ENCODE results near the gene DGKB. TPM values are rescaled to one million over a fixed set of nuclear protein-coding genes. Genes with fewer than 3 reads are reported as not detected.

The DGKB gene
- total and polyA plus RNA-seq, 12 donors: 0.07 to 5.8 (median 1.5) TPM; not detected in 3

DNA sequence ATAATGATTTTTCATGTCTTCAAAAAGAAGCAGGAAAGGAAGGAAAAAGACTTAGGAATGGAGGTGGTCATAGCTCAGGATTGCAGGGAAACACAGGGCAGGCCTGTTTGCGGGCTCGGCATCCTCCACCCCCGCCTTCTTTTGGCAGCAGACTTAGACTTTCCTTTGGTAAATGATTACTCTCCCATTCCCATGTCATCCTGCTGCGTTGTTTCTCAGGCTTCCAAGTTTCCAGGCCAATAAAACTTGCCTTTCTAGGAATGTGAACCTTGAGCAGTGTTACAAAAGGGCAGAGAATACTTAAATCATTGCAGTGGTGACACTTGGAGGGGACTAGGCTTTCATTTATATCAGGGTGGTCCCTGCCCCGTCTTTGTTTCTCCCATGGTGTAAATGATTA lies 34.0 kb upstream of the DGKB start:
- Histone ChIP-seq H3K27me3 (no peaks in the 10 kb centered on the region), H3K27ac (no peak overlapping the region), H3K4me3 (no peak overlapping the region), H3K36me3 (replicated peaks in 1 of 2) (no peaks in the 10 kb centered on the region), H3K4me1 (replicated peaks in 1 of 2) (no peaks in the 10 kb centered on the region), H3K9me3 (replicated peaks in 1 of 3) (no peaks in the 10 kb centered on the region)
- intact Hi-C loops (cut with DNase I): no loop called here
- no peak for TF ChIP-seq POLR2A (IDR thresholded peaks at IDR 0.05)
- TF ChIP-seq, protein P1, sequence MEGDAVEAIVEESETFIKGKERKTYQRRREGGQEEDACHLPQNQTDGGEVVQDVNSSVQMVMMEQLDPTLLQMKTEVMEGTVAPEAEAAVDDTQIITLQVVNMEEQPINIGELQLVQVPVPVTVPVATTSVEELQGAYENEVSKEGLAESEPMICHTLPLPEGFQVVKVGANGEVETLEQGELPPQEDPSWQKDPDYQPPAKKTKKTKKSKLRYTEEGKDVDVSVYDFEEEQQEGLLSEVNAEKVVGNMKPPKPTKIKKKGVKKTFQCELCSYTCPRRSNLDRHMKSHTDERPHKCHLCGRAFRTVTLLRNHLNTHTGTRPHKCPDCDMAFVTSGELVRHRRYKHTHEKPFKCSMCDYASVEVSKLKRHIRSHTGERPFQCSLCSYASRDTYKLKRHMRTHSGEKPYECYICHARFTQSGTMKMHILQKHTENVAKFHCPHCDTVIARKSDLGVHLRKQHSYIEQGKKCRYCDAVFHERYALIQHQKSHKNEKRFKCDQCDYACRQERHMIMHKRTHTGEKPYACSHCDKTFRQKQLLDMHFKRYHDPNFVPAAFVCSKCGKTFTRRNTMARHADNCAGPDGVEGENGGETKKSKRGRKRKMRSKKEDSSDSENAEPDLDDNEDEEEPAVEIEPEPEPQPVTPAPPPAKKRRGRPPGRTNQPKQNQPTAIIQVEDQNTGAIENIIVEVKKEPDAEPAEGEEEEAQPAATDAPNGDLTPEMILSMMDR (IDR thresholded peaks at IDR 0.05): no peak
- 21 to 32% (median 30%) methylated on average over 5 of the region's 5 CpGs for WGBS, 4 donors
- DNase-seq: no peak

DNA sequence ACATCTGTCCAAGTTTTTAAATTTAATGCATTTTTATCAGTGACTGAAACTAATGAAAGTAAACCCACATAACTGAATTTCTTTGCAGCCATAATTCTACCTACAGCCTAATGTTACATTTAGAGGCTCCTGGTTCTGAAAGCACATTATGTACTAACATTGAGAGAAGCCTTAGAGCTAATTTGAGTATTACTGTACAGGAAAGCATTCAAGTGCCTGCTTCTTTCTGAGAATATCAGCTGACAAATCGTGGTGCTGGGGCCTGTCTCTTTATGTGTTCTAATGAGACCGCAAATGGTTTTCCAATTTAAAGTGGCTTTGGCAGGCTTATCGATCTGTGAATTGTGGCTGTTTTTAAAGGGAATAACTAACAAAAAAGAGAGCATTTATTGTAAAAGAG lies 32.3 kb upstream of the DGKB start:
- H3K27ac ChIP-seq: no peak overlapping the region
- no peaks in the 10 kb centered on the region for H3K36me3 ChIP-seq (replicated peaks in 1 of 2)
- no peaks in the 10 kb centered on the region for H3K4me1 ChIP-seq (replicated peaks in 1 of 2)
- no peak for DNase-seq
- 69 to 79% (median 73%) methylated on average over 3 of the region's 3 CpGs for WGBS, 4 donors
- no peaks in the 10 kb centered on the region for H3K27me3 ChIP-seq
- no peak overlapping the region for H3K4me3 ChIP-seq
- no peaks in the 10 kb centered on the region for H3K9me3 ChIP-seq (replicated peaks in 1 of 3)
- intact Hi-C loops (cut with DNase I): no loop called here
- no peak for TF ChIP-seq POLR2A (IDR thresholded peaks at IDR 0.05)
- TF ChIP-seq, protein P1 (IDR thresholded peaks at IDR 0.05): no peak

DNA sequence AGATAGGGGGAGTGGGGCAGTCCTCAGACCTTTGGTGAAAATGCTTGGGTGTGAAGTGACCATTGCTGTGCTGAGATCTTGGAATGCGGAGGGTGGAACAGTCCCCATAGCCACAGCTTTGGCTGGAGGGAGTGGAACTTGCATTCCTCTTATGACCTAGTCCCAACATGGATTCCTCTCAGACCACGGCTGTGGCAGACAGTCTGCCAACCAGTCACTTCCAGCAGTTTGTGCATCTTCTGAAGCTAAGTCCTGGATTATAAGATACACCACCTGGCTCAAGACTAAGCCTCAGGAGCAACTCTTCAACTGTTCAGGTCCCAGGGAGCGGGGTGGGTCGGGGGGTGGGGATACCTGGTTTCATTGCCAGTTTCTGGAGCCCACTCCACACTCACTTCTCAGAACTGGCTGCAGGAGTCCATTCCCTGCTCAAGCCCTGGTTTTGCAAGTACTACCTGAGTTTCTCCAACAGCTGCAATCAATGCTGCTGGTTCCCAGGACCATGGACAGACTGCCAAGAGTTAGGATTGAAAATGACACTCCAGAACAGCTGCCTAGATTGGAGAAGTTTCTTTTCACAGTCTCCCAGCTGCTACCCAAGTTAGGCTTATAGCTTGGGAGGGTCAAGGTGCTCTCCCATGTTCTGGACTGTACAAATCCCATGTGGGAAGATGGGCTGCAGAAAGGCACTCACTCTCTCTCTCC lies 29.1 kb upstream of the DGKB start:
- TF ChIP-seq POLR2A (IDR thresholded peaks at IDR 0.05): no peak
- TF ChIP-seq, protein P1 (IDR thresholded peaks at IDR 0.05): no peak
- intact Hi-C loops (cut with DNase I): no loop called here
- Histone ChIP-seq H3K27ac (no peak overlapping the region), H3K27me3 (no peaks in the 10 kb centered on the region), H3K4me1 (replicated peaks in 1 of 2) (no peaks in the 10 kb centered on the region), H3K4me3 (no peak overlapping the region), H3K9me3 (replicated peaks in 1 of 3) (no peaks in the 10 kb centered on the region), H3K36me3 (replicated peaks in 1 of 2) (no peaks in the 10 kb centered on the region)
- 80 to 87% (median 85%) methylated on average over 4 of the region's 4 CpGs for WGBS, 4 donors
- DNase-seq: no peak

DNA sequence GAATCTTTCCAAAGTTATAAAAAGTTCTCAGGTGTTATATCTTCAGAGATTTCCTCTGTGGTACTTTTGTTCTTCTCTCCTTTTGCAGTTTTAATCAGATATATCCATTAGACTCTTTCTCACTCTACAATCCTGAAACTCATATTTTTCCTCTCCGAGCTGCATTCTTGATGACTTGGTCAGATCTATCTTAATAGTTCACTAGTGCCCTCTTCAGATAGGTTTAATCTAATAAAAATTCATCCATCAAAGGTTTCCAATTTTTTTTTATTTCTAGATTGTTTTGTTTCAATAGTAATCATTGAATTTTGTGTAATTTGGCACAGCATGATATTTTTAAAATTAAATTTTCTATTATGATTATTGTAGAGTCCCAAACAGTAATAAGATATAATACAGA lies 21.8 kb upstream of the DGKB start:
- Histone ChIP-seq H3K27ac (no peak overlapping the region), H3K4me1 (replicated peaks in 1 of 2) (no peaks in the 10 kb centered on the region), H3K4me3 (no peak overlapping the region), H3K36me3 (replicated peaks in 1 of 2) (no peaks in the 10 kb centered on the region), H3K9me3 (replicated peaks in 1 of 3) (no peaks in the 10 kb centered on the region), H3K27me3 (no peaks in the 10 kb centered on the region)
- DNase-seq: no peak
- TF ChIP-seq, protein P1 (IDR thresholded peaks at IDR 0.05): no peak
- no peak for TF ChIP-seq POLR2A (IDR thresholded peaks at IDR 0.05)
- intact Hi-C loops (cut with DNase I): no loop called here
- 45 to 67% (median 53%) methylated on average over 1 of the region's 1 CpG for WGBS, 4 donors

Data from adrenal gland (tissue), 12 donors.